ENCODE results near the gene YKT6.

YKT6 gene

DNA sequence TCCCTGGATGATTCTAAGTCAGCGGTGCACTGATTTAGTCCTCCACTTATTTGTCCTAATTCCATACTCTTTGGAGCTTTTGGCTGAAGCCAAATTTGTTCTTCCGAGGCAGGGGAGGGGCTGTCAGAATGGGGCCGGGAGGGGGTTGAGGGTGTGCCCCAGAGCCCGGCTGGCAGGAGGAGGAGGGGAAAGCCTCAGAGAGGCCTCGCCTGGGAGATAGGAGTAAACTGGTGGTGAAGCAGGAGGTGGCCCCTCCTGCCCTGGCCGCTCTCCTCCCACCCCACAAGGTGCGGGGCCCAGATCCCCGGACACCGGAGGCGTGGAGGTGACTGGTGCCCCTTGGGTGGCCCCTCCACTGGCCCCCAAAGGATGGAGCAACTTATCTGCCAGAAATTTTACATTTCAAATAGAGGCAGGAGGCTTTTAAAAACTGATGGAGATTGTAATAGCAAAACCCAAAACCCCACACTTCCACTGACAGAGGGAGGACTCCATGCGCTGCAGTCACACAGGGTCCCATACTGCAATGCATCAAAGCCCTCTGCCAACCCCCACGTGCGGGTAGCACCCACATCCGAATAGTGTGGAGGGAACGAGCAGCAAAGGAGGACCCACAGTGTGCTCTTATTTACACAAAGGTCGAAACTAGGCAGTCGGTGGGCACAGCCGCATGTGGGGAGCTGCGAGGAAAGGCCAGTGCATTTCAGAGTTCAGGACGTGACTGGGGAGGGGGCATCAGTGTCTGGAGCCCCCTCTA is 62.7 kb downstream of the YKT6 start:
- no peak for DNase-seq

Data from GOT3 (cell line).